Retinal pigment epithelial cell (primary cell): Measurements from ENCODE around the gene LPAR5.

ENCODE experiments used
- DNase-seq: peaks from one replicate; pipeline ENCODE4 v3.0.0-alpha.2; 2010; ENCODE audit warnings: low read depth
- H3K4me3 ChIP-seq: 2 replicates; pipeline ENCODE4 v1.5.1; 2011; ENCODE audit warnings: mild to moderate bottlenecking, low read length, control low read depth, moderate library complexity
- TF ChIP-seq, protein P1 (sequence below): conservative IDR thresholded peaks from 2 replicates; pipeline ENCODE4 v1.5.1; 2011; ENCODE audit warnings: low read depth, low read length, control low read depth, inconsistent platforms

Gene LPAR5

DNA sequence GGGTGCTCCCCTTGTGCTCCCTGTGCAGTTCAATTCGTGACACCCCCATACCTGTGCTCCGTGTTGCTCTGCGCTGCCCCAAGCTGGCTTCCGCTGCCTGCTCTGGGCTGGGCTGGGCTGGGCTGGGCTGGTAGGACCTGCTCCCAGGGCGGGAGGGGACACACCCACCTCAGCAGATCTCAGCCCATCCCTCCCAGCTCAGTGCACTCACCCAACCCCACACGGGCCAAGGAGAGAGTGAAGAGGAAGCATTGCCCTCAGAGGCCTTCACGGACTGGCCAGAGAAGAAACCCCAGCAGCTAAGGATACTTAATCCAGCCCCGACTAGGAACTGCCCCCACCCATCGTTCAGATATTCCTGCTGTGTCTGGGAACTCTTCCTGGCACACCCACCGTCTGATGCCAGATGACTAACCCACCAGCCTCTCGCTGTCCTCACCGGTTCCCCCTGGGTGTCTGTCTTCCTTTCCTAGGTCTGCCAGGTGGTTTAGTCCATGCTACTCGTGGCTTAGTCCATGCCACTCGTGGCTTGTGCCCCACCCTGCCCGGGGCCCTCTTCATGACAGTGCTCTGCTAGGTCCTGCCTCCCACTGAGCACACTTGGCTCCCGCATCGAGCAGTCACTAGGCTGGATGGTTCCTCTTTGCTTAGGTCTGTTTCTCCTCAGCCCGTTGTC lies at the start of gene LPAR5:
Gene LPAR5, minus strand, starts transcription at position 104 of the 676 bp plus-strand sequence. CDS start 14,711 bp downstream, outside the sequence.
- TF ChIP-seq, protein P1, sequence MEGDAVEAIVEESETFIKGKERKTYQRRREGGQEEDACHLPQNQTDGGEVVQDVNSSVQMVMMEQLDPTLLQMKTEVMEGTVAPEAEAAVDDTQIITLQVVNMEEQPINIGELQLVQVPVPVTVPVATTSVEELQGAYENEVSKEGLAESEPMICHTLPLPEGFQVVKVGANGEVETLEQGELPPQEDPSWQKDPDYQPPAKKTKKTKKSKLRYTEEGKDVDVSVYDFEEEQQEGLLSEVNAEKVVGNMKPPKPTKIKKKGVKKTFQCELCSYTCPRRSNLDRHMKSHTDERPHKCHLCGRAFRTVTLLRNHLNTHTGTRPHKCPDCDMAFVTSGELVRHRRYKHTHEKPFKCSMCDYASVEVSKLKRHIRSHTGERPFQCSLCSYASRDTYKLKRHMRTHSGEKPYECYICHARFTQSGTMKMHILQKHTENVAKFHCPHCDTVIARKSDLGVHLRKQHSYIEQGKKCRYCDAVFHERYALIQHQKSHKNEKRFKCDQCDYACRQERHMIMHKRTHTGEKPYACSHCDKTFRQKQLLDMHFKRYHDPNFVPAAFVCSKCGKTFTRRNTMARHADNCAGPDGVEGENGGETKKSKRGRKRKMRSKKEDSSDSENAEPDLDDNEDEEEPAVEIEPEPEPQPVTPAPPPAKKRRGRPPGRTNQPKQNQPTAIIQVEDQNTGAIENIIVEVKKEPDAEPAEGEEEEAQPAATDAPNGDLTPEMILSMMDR: no peak
- DNase-seq: no peak
- no peak within 1 kb of the TSS for H3K4me3 ChIP-seq

DNA sequence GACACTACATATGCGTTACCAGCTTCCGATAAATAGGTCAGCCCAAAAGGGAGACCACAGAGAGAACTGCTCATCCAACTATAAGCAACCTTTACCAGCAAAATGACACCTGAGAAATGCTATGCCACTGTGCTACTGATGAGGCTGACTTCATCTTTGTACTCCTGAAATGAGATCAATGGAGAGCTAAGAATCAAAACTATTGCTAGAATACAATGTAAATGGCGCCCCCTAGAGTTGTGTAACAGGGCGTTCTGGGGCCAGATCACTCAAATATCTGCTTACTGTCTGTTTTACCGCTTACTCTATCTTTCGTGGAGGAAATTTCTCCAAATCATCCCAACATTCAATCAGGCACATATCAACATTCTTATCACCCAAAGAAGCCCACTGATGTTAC lies 48.9 kb upstream of the LPAR5 start:
- DNase-seq: no peak
- no peak overlapping the region for H3K4me3 ChIP-seq
- TF ChIP-seq, protein P1: peak; percentile 47

DNA sequence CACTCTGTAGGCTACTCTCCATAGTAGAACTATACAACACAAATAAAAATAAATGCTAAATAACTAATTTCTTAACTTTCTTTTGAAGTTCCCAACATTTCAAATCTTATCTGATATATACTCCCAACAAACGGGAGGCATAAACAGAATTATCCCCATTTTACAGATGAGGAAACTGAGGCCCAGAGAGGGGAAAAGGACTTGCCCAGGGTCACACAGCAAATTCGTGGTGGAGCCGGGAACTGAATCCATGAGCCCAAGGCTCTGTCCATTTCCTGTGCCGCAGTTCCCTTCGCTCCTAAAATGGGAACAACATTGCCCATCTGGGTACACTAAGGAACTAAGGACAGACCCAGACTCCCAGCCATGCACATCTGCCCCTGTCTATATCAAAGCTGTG lies 41.2 kb upstream of the LPAR5 start:
- no peak overlapping the region for H3K4me3 ChIP-seq
- no peak for DNase-seq
- TF ChIP-seq, protein P1: no peak

DNA sequence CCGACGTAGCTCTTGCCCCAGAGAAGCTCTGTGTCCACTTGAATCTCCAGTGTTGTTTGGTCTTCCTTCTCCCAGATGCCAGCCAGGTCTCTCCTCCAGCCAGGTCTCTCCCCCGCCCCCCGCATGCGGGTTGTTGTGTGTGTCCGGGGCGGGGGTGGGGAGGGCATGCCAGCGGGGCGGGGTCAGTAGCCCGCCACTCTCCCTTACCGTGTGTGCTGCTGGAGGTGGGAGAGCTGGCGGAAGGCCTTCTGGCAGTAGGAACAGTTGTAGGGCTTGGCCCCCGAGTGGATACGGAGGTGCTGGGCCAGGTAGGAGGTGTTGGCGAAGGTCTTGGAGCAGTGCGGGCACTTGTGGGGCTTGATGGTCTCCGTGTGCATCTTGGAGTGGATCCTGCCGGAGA lies 36.4 kb upstream of the LPAR5 start:
- TF ChIP-seq, protein P1: no peak
- no peak overlapping the region for H3K4me3 ChIP-seq
- no peak for DNase-seq

DNA sequence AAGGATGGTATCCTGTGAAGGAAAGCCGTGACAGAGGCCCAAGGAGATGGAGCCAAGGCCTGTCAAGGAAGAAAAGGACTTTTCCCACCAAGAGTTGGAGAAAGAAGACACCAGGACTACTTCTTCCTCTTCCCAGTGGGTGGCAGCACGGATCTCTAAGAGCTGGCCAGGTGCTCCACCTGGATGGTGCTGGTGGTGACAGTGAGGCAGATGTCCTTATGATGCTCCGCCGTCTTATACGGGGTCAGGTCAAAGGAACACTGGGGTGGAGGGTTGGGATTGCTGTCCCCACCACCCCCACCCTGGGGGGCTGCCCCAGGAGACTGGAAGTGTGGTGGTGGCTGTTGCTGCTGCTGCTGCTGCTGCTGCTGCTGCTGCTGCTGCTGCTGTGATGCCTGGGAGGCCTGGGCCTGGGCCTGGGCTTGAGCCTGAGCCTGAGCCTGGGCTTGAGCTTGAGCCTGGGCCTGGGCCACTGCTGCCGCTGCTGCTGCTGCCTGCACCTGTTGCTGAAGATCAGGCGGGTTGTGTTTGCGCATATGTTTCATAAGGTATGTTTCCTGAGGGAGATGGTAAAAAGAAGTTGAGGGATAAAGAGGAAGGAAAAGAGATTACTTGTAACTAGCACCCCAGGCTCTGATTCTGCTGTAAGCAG lies 31.9 kb upstream of the LPAR5 start:
- TF ChIP-seq, protein P1: peak; percentile 26
- DNase-seq: no peak
- no peak overlapping the region for H3K4me3 ChIP-seq

DNA sequence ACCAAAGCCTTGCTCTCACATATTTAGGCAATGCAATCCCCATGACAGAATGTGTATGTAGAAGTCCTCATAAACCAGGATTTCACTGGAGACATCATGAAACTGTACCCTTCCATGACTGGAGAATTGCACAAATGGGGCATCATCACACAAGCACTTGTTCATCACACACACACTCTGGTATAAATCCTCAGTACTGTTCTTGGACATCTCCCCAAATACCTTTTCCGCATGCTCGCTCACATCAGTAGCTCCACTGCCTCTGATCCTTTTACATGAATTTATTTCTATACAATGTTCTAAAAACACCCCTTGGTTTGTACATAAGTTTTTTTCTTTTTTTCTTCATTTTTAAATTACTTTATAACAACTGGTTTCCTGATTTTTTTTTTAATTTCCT lies 30.5 kb upstream of the LPAR5 start:
- TF ChIP-seq, protein P1: no peak
- no peak overlapping the region for H3K4me3 ChIP-seq
- DNase-seq: no peak

DNA sequence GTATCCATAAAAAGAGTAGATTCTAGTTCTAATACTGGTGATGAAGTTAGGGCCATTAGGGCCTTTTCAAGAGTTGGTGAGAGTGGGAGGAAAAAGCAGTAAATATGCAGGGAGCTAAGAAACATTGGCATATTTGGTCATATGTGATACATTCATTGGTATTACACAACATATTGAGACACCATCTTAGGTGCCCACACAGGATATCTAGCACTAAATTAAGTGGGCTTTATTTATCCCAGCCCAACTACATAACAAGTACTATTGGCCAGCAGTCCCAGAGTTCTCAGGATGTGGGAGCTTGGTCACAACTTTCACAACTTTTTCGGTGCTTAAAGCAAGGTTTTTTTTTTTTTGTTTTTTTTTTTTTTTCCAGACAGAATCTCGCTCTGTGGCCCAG lies 29.1 kb upstream of the LPAR5 start:
- no peak overlapping the region for H3K4me3 ChIP-seq
- TF ChIP-seq, protein P1: no peak
- DNase-seq: no peak
